Measurements from ENCODE around the gene SEMA3F. TPM values are rescaled to one million over a fixed set of nuclear protein-coding genes. Genes with fewer than 3 reads are reported as not detected.
A peak's percentile ranks its signal among the peaks of the same experiment; 100 is the strongest.

SEMA3F gene
- total RNA-seq, 1 experiment from 2014 or later = 69.6 TPM

GRCh38 chr3:50235716-50236483 lies 80.8 kb downstream of the SEMA3F start, which contains the start of gene GNAI2:
GNAI2 (plus strand) TSS chr3:50236204; CDS start chr3:50236336, 132 bp downstream.
- ChIA-PET POLR2A (interaction anchor here (0.5 to 0.7 kb wide), 2 partner anchors 45 to 83 kb away, joined by 4 to 5 read pairs; no protein-coding TSS in a partner anchor), CTCF (interaction anchor here (0.6 to 0.9 kb wide), 4 partner anchors 9 to 44 kb away, joined by 3 to 8 read pairs (median 4); no protein-coding TSS in a partner anchor)
- in situ Hi-C loops (cut with HindIII; ENCODE audit: low pct_unique_long_range_greater_than_20kb, low sequenced_read_pairs) (no loop called here), intact Hi-C loops (cut with micrococcal nuclease; ENCODE audit: unreplicated experiment) (no loop called here)
- H3K4me1 ChIP-seq (ENCODE audit: control insufficient read depth, insufficient read depth, low read length) = peaks cover 15% of the 10 kb centered on the region
- H3K4me3 ChIP-seq (ENCODE audit: low read depth in 2 of 2, low read length in 2 of 2) = peak within 1 kb of the TSS; percentile 83 to 86
- H3K9me3 ChIP-seq (ENCODE audit: control insufficient read depth, insufficient read depth, low read depth, low read length) = no peaks in the 10 kb centered on the region
- ATAC-seq (peak; percentile 94), DNase-seq (ENCODE audit: low read depth, low spot score) (peak; percentile 85)
- no peaks in the 10 kb centered on the region; the same call in 1 of the 2 replicates for H3K36me3 ChIP-seq (ENCODE audit: control insufficient read depth, insufficient read depth, low read length)
- H3K27ac ChIP-seq (ENCODE audit: low read length) = peak within 1 kb of the TSS; percentile 83
- peak; percentile 78 for TF ChIP-seq POLR2AphosphoS5 (IDR thresholded peaks at IDR 0.05; ENCODE audit: low read depth, low read length)
- no peak for TF ChIP-seq REST (IDR thresholded peaks at IDR 0.05; ENCODE audit: insufficient read depth in 1 of 2, low read depth in 2 of 2, low read length in 1 of 2)
- no peaks in the 10 kb centered on the region for H3K27me3 ChIP-seq (ENCODE audit: control insufficient read depth, insufficient read depth, low read length)
- BruUV-seq (replicated peaks) = no TSS peak

DNA sequence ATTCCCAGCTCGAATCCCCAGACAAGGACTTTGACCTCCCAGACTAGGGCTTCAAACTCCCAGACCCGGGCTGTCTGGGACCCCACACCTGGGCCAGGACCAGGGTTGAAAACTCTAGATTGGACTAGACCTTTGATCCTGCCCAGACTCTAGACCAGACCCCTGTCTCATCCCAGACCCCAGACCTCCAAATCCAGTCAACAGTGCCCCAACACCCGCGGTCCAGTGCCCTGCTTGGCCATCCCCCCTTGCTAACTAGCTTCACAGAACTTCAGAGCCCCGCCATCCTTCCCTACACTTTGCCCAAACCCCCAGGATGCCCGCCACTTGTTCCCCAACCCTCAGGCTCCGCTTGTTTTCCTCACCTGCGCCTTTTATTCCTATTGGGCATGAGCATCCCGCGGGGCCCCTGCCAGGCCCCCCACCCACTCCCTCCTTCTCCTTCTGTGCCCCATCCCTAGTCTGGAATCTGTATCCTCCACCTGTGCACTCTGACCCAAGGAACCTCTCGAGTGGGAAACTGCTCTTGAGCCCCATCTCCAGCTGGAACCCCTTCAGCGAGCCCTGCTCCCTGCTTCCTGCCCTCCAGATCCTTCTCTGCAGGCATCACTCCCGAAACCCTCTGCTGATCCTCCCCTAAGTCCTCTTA lies 81.5 kb downstream of the SEMA3F start:
- Histone ChIP-seq H3K27ac (ENCODE audit: low read length) (peak overlapping the region; percentile 83), H3K27me3 (ENCODE audit: control insufficient read depth, insufficient read depth, low read length) (no peaks in the 10 kb centered on the region), H3K4me3 (ENCODE audit: low read depth in 2 of 2, low read length in 2 of 2) (peak overlapping the region; percentile 83 to 86), H3K9me3 (ENCODE audit: control insufficient read depth, insufficient read depth, low read depth, low read length) (no peaks in the 10 kb centered on the region), H3K36me3 (ENCODE audit: control insufficient read depth, insufficient read depth, low read length) (no peaks in the 10 kb centered on the region; the same call in 1 of the 2 replicates), H3K4me1 (ENCODE audit: control insufficient read depth, insufficient read depth, low read length) (peaks cover 19% of the 10 kb centered on the region)
- ChIA-PET CTCF (no interaction called here), POLR2A (no interaction called here)
- intact Hi-C loops (cut with micrococcal nuclease; ENCODE audit: unreplicated experiment) (no loop called here), in situ Hi-C loops (cut with HindIII; ENCODE audit: low pct_unique_long_range_greater_than_20kb, low sequenced_read_pairs) (no loop called here)
- TF ChIP-seq CTCF (IDR thresholded peaks at IDR 0.05) (no peak), REST (IDR thresholded peaks at IDR 0.05; ENCODE audit: insufficient read depth in 1 of 2, low read depth in 2 of 2, low read length in 1 of 2) (no peak), POLR2AphosphoS5 (IDR thresholded peaks at IDR 0.05; ENCODE audit: low read depth, low read length) (no peak), SIN3A (IDR thresholded peaks at IDR 0.05; ENCODE audit: borderline replicate concordance, insufficient read depth, low read depth, low read length) (no peak), TCF7L2 (IDR thresholded peaks at IDR 0.05; ENCODE audit: low read depth, low read length) (no peak)
- BruUV-seq (replicated peaks) = TSS peak; percentile 56
- ATAC-seq (no peak), DNase-seq (ENCODE audit: low read depth, low spot score) (no peak)
